Measurements from ENCODE around the gene PRXL2C.
A peak's percentile ranks its signal among the peaks of the same experiment; 100 is the strongest.
"Not testable (repeated sequence)": the region's sequence is repeated elsewhere in the genome, so short reads cannot be mapped to it uniquely, and the experiment has no call there.

The PRXL2C gene

GRCh38 chr9:96666653-96667362, 11.7 kb upstream of the PRXL2C start:
- peak in 1 of 3 experiments; percentile 18 for DNase-seq
- not testable (repeated sequence) for H3K36me3 Mint-ChIP-seq (ENCODE audit: insufficient read depth); H3K4me1 Mint-ChIP-seq (ENCODE audit: low read depth in 2 of 2); H3K4me3 Mint-ChIP-seq; H3K9me3 Mint-ChIP-seq; H3K27ac Mint-ChIP-seq
- peaks cover 0 to 29% of the 10 kb centered on the region in 2 donors for H3K27me3 Mint-ChIP-seq
- ATAC-seq (replicated peaks), result peak; percentile 66

- H3K27me3 Mint-ChIP-seq, result peaks cover 0 to 26% of the 10 kb centered on the region in 2 donors
- no peaks in the 10 kb centered on the region for H3K36me3 Mint-ChIP-seq (ENCODE audit: insufficient read depth)
- no peak for ATAC-seq (replicated peaks)
- H3K27ac Mint-ChIP-seq, result no peak overlapping the region
- no peak for DNase-seq
- no peaks in the 10 kb centered on the region for H3K9me3 Mint-ChIP-seq
- H3K4me3 Mint-ChIP-seq, result no peak overlapping the region
- H3K4me1 Mint-ChIP-seq (ENCODE audit: low read depth in 2 of 2), result no peaks in the 10 kb centered on the region
Observed at GRCh38 chr9:96665789-96666188, 10.7 kb upstream of the PRXL2C start.

GRCh38 chr9:96663506-96664120, 8.5 kb upstream of the PRXL2C start:
- no peak overlapping the region for H3K27ac Mint-ChIP-seq
- DNase-seq (no peak), ATAC-seq (replicated peaks) (no peak)
- no peaks in the 10 kb centered on the region for H3K36me3 Mint-ChIP-seq (ENCODE audit: insufficient read depth)
- H3K4me3 Mint-ChIP-seq, result no peak overlapping the region
- H3K9me3 Mint-ChIP-seq, result no peaks in the 10 kb centered on the region
- no peaks in the 10 kb centered on the region for H3K4me1 Mint-ChIP-seq (ENCODE audit: low read depth in 2 of 2)
- H3K27me3 Mint-ChIP-seq, result peaks cover 0 to 14% of the 10 kb centered on the region in 2 donors

GRCh38 chr9:96661711-96662110, 6.6 kb upstream of the PRXL2C start:
- H3K27me3 Mint-ChIP-seq, result peaks cover 0 to 9% of the 10 kb centered on the region in 2 donors
- DNase-seq, result no peak
- no peak overlapping the region for H3K27ac Mint-ChIP-seq
- H3K4me3 Mint-ChIP-seq, result no peak overlapping the region
- H3K4me1 Mint-ChIP-seq (ENCODE audit: low read depth in 2 of 2), result no peaks in the 10 kb centered on the region
- peaks cover under 1% of the 10 kb centered on the region for H3K36me3 Mint-ChIP-seq (ENCODE audit: insufficient read depth)
- H3K9me3 Mint-ChIP-seq, result no peaks in the 10 kb centered on the region
- no peak for ATAC-seq (replicated peaks)

GRCh38 chr9:96660692-96661248, 5.7 kb upstream of the PRXL2C start:
- H3K36me3 Mint-ChIP-seq (ENCODE audit: insufficient read depth), result peaks cover 9% of the 10 kb centered on the region
- peaks cover 0 to 4% of the 10 kb centered on the region in 2 donors for H3K27me3 Mint-ChIP-seq
- DNase-seq, result no peak
- peaks cover 4% of the 10 kb centered on the region in 2 donors for H3K4me1 Mint-ChIP-seq (ENCODE audit: low read depth in 2 of 2)
- H3K9me3 Mint-ChIP-seq, result no peaks in the 10 kb centered on the region
- H3K4me3 Mint-ChIP-seq, result no peak overlapping the region
- ATAC-seq (replicated peaks), result no peak
- no peak overlapping the region for H3K27ac Mint-ChIP-seq

- no peaks in the 10 kb centered on the region for H3K9me3 Mint-ChIP-seq
Observed at GRCh38 chr9:96654450-96655197, 493 bp downstream of the PRXL2C start.

GRCh38 chr9:96651626-96652025, 3.5 kb downstream of the PRXL2C start:
- DNase-seq, result no peak

More at GRCh38 chr9:96654450-96655197, 493 bp downstream of the PRXL2C start:
- peak; percentile 84 for ATAC-seq (replicated peaks)
- Mint-ChIP-seq H3K27me3 (no peaks in the 10 kb centered on the region), H3K4me1 (ENCODE audit: low read depth in 2 of 2) (peaks cover 15 to 21% of the 10 kb centered on the region in 2 donors), H3K4me3 (peak overlapping the region; percentile 90 to 95), H3K36me3 (ENCODE audit: insufficient read depth) (peaks cover 32% of the 10 kb centered on the region), H3K27ac (peak overlapping the region; percentile 97 to 100)
- peak; percentile 80 to 85 (median 83) for DNase-seq

GRCh38 chr9:96649620-96650324, 5.3 kb downstream of the PRXL2C start:
- no peak for DNase-seq
- ATAC-seq (replicated peaks), result no peak
- Mint-ChIP-seq H3K36me3 (ENCODE audit: insufficient read depth) (peaks cover 57% of the 10 kb centered on the region), H3K27me3 (no peaks in the 10 kb centered on the region), H3K27ac (peak overlapping the region; percentile 2 to 45), H3K4me1 (ENCODE audit: low read depth in 2 of 2) (peaks cover 8 to 11% of the 10 kb centered on the region in 2 donors), H3K9me3 (no peaks in the 10 kb centered on the region), H3K4me3 (no peak overlapping the region)

More at GRCh38 chr9:96651626-96652025, 3.5 kb downstream of the PRXL2C start:
- H3K4me3 Mint-ChIP-seq, result no peak overlapping the region
- H3K9me3 Mint-ChIP-seq, result no peaks in the 10 kb centered on the region
- no peaks in the 10 kb centered on the region for H3K27me3 Mint-ChIP-seq
- ATAC-seq (replicated peaks), result no peak
- H3K4me1 Mint-ChIP-seq (ENCODE audit: low read depth in 2 of 2), result peaks cover 15 to 21% of the 10 kb centered on the region in 2 donors
- H3K27ac Mint-ChIP-seq, result peak overlapping the region; percentile 97 to 100
- peaks cover 48% of the 10 kb centered on the region for H3K36me3 Mint-ChIP-seq (ENCODE audit: insufficient read depth)

GRCh38 chr9:96646081-96646991, 8.8 kb downstream of the PRXL2C start:
- DNase-seq, result no peak
- ATAC-seq (replicated peaks), result no peak
- Mint-ChIP-seq H3K36me3 (ENCODE audit: insufficient read depth) (peaks cover 63% of the 10 kb centered on the region), H3K4me1 (ENCODE audit: low read depth in 2 of 2) (no peaks in the 10 kb centered on the region), H3K9me3 (no peaks in the 10 kb centered on the region), H3K4me3 (no peak overlapping the region), H3K27me3 (no peaks in the 10 kb centered on the region), H3K27ac (no peak overlapping the region)

GRCh38 chr9:96644137-96644536, 11.0 kb downstream of the PRXL2C start:
- Mint-ChIP-seq H3K4me1 (ENCODE audit: low read depth in 2 of 2) (no peaks in the 10 kb centered on the region), H3K27ac (no peak overlapping the region), H3K27me3 (no peaks in the 10 kb centered on the region), H3K4me3 (no peak overlapping the region), H3K9me3 (no peaks in the 10 kb centered on the region), H3K36me3 (ENCODE audit: insufficient read depth) (peaks cover 68% of the 10 kb centered on the region)
- DNase-seq (no peak), ATAC-seq (replicated peaks) (no peak)

- ATAC-seq (replicated peaks), result no peak
- H3K4me1 Mint-ChIP-seq (ENCODE audit: low read depth in 2 of 2), result no peaks in the 10 kb centered on the region
- no peak overlapping the region for H3K4me3 Mint-ChIP-seq
- H3K27me3 Mint-ChIP-seq, result peaks cover 0 to 4% of the 10 kb centered on the region in 2 donors
- H3K9me3 Mint-ChIP-seq, result no peaks in the 10 kb centered on the region
- H3K36me3 Mint-ChIP-seq (ENCODE audit: insufficient read depth), result peaks cover 49% of the 10 kb centered on the region
- no peak for DNase-seq
- no peak overlapping the region for H3K27ac Mint-ChIP-seq
Observed at GRCh38 chr9:96641514-96641913, 13.6 kb downstream of the PRXL2C start.

- peaks cover 24% of the 10 kb centered on the region for H3K36me3 Mint-ChIP-seq (ENCODE audit: insufficient read depth)
- H3K27ac Mint-ChIP-seq, result no peak overlapping the region
- peaks cover 3 to 11% of the 10 kb centered on the region in 2 donors for H3K27me3 Mint-ChIP-seq
- ATAC-seq (replicated peaks), result no peak
- no peaks in the 10 kb centered on the region for H3K4me1 Mint-ChIP-seq (ENCODE audit: low read depth in 2 of 2)
- DNase-seq, result no peak
- no peak overlapping the region for H3K4me3 Mint-ChIP-seq
- no peaks in the 10 kb centered on the region for H3K9me3 Mint-ChIP-seq
Observed at GRCh38 chr9:96638606-96639364, 16.3 kb downstream of the PRXL2C start.

All from effector memory CD8-positive, alpha-beta T cell (primary cell).